ENCODE data around the gene OSBPL6.

GRCh38 chr2:178413472-178414265 is 219.4 kb downstream of the OSBPL6 start:
- TF ChIP-seq, protein P1, sequence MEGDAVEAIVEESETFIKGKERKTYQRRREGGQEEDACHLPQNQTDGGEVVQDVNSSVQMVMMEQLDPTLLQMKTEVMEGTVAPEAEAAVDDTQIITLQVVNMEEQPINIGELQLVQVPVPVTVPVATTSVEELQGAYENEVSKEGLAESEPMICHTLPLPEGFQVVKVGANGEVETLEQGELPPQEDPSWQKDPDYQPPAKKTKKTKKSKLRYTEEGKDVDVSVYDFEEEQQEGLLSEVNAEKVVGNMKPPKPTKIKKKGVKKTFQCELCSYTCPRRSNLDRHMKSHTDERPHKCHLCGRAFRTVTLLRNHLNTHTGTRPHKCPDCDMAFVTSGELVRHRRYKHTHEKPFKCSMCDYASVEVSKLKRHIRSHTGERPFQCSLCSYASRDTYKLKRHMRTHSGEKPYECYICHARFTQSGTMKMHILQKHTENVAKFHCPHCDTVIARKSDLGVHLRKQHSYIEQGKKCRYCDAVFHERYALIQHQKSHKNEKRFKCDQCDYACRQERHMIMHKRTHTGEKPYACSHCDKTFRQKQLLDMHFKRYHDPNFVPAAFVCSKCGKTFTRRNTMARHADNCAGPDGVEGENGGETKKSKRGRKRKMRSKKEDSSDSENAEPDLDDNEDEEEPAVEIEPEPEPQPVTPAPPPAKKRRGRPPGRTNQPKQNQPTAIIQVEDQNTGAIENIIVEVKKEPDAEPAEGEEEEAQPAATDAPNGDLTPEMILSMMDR (IDR thresholded peaks at IDR 0.05; ENCODE audit: low read depth, low read length, missing input control): no peak
- TF ChIP-seq NR2F2 (IDR thresholded peaks at IDR 0.05): no peak

Data from liver (tissue), 3 donors.